ENCODE data around the gene PRKN. TPM values are rescaled to one million over a fixed set of nuclear protein-coding genes. Genes with fewer than 3 reads are reported as not detected.

PRKN gene
- total RNA-seq, 1 donor from 2014 or later: 1.2 TPM

DNA sequence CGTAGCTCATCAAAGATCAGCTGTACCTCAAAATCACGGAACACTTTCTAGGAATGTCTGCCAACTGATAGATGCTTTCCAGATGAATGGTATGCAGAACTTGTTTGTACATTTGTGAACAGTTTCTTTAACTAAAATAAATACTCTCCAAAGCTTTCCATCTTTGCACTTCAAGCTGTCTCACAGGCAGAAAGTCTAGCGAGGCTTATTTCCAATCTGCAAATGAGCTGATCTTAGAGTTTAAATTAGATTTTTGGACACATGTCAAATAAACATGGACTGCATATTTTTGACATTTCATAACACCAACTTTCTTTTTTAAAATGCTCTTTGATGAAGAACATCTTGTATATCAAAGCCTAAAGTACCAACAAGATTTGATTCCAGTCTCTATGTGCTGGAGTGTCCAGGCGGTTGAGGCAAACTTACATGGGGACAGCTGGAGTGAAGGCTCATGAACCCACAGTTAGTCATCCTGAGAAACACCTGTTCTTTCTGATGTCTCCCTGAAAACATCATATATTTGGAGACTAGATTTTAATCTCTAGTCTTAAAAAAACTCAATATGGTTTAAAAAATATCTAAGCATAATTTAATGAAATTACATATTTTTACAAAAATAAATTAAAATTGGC is 1185.1 kb downstream of the PRKN start:
- no peak for DNase-seq (ENCODE audit: low read depth)
- Histone ChIP-seq H3K27me3 (ENCODE audit: control insufficient read depth, insufficient read depth, low read length) (no peaks in the 10 kb centered on the region), H3K36me3 (ENCODE audit: control insufficient read depth, insufficient read depth, low read length) (no peaks in the 10 kb centered on the region), H3K4me3 (ENCODE audit: low read depth, low read length) (no peak overlapping the region)
- no peak for TF ChIP-seq CTCF (IDR thresholded peaks at IDR 0.05; ENCODE audit: insufficient read depth, low read length, poor library complexity, severe bottlenecking)

GRCh38 chr6:161540532-161540931 is 1187.0 kb downstream of the PRKN start:
- TF ChIP-seq CTCF (IDR thresholded peaks at IDR 0.05; ENCODE audit: insufficient read depth, low read length, poor library complexity, severe bottlenecking): no peak
- no peak for DNase-seq (ENCODE audit: low read depth)
- Histone ChIP-seq H3K4me3 (ENCODE audit: low read depth, low read length) (no peak overlapping the region), H3K27me3 (ENCODE audit: control insufficient read depth, insufficient read depth, low read length) (no peaks in the 10 kb centered on the region), H3K36me3 (ENCODE audit: control insufficient read depth, insufficient read depth, low read length) (no peaks in the 10 kb centered on the region)

GRCh38 chr6:161536224-161536630 is 1191.3 kb downstream of the PRKN start:
- no peak for DNase-seq (ENCODE audit: low read depth)
- no peaks in the 10 kb centered on the region for H3K27me3 ChIP-seq (ENCODE audit: control insufficient read depth, insufficient read depth, low read length)
- H3K36me3 ChIP-seq (ENCODE audit: control insufficient read depth, insufficient read depth, low read length): no peaks in the 10 kb centered on the region
- no peak for TF ChIP-seq CTCF (IDR thresholded peaks at IDR 0.05; ENCODE audit: insufficient read depth, low read length, poor library complexity, severe bottlenecking)
- no peak overlapping the region for H3K4me3 ChIP-seq (ENCODE audit: low read depth, low read length)

DNA sequence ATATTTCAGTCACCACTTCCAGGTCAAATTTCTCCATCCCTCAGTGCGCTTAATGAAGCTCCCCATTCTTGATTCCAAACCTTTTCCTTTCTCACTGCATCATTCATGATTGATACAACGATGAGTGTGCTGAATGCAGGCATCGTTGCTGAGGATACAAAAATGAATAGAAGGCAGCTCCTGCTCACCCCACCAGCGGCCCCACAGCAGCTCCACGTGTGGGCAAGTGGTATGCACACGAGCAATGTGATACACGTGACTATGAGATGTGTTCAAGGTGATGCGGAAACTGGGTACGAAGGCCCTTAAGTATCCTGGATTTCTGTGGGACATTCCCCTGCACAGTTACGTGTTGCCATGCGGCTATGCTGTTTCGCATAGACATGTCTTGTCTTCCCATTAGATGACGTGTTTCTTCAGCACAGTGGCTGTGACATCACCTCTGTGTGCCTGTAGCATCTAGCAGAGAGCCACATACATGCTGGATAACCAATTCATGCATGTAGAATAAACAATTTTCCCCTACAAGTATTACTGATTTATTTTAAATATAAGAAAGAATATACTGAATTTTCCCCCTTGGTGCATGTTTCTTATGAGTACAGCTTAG is 1193.2 kb downstream of the PRKN start:
- DNase-seq (ENCODE audit: low read depth): no peak
- no peaks in the 10 kb centered on the region for H3K27me3 ChIP-seq (ENCODE audit: control insufficient read depth, insufficient read depth, low read length)
- TF ChIP-seq CTCF (IDR thresholded peaks at IDR 0.05; ENCODE audit: insufficient read depth, low read length, poor library complexity, severe bottlenecking): no peak
- no peaks in the 10 kb centered on the region for H3K36me3 ChIP-seq (ENCODE audit: control insufficient read depth, insufficient read depth, low read length)
- H3K4me3 ChIP-seq (ENCODE audit: low read depth, low read length): no peak overlapping the region

- Histone ChIP-seq H3K4me3 (ENCODE audit: low read depth, low read length) (no peak overlapping the region), H3K36me3 (ENCODE audit: control insufficient read depth, insufficient read depth, low read length) (no peaks in the 10 kb centered on the region), H3K27me3 (ENCODE audit: control insufficient read depth, insufficient read depth, low read length) (no peaks in the 10 kb centered on the region)
- no peak for TF ChIP-seq CTCF (IDR thresholded peaks at IDR 0.05; ENCODE audit: insufficient read depth, low read length, poor library complexity, severe bottlenecking)
- DNase-seq (ENCODE audit: low read depth): no peak
Measured at GRCh38 chr6:161533266-161533665, 1194.3 kb downstream of the PRKN start.

- H3K36me3 ChIP-seq (ENCODE audit: control insufficient read depth, insufficient read depth, low read length): no peaks in the 10 kb centered on the region
- TF ChIP-seq CTCF (IDR thresholded peaks at IDR 0.05; ENCODE audit: insufficient read depth, low read length, poor library complexity, severe bottlenecking): no peak
- no peak overlapping the region for H3K4me3 ChIP-seq (ENCODE audit: low read depth, low read length)
- no peaks in the 10 kb centered on the region for H3K27me3 ChIP-seq (ENCODE audit: control insufficient read depth, insufficient read depth, low read length)
- DNase-seq (ENCODE audit: low read depth): no peak
Measured at GRCh38 chr6:161532536-161532935, 1195.0 kb downstream of the PRKN start.

Measured in kidney epithelial cell (primary cell).